HEK293 (cell line): ENCODE results near the gene TOP2A.

Source experiments
- CTCF ChIA-PET: fragments of 350-600 bp; formaldehyde crosslinking; extraction: SDS; loops from one replicate; lab custom pipeline; 2021; ENCODE audit warnings: antibody characterized with exemption; lab: Yijun Ruan, JAX
- POLR2A ChIA-PET: fragments of 300-600 bp; formaldehyde crosslinking; extraction: SDS; loops from one replicate; lab custom pipeline; 2020; ENCODE audit warnings: antibody characterized with exemption, inconsistent platforms; lab: Yijun Ruan, JAX
- H3K27ac ChIP-seq: fragments of 200-500 bp; sonication (Bioruptor generic); 2 replicates; pipeline ENCODE4 v1.5.1; 2014; ENCODE audit warnings: low read depth, low read length, control low read depth, inconsistent platforms; ENCODE audit errors: extremely low read depth
- H3K36me3 ChIP-seq, 2 experiments: fragments of 200-500 bp in 1 of 2; sonication (Bioruptor generic) in 1 of 2; 1 replicate in 1 of 2; 2 replicates in 1 of 2; pipeline ENCODE4 v1.5.1; 2014 to 2017; ENCODE audit warnings: inconsistent platforms in 2 of 2, low read length in 2 of 2; ENCODE audit not compliant: control insufficient read depth in 2 of 2, insufficient read depth in 1 of 2
- H3K4me1 ChIP-seq: fragments of 200-500 bp; sonication (Bioruptor generic); 2 replicates; pipeline ENCODE4 v1.5.1; 2014; ENCODE audit warnings: mild to moderate bottlenecking, low read length, inconsistent platforms; ENCODE audit not compliant: control insufficient read depth, insufficient read depth
- H3K4me3 ChIP-seq: 2 replicates; pipeline ENCODE4 v1.5.1; 2011; ENCODE audit warnings: low read depth, mild to moderate bottlenecking, control low read depth, low read length, moderate library complexity
- H3K9me3 ChIP-seq: fragments of 200-500 bp; sonication (Bioruptor generic); 2 replicates; pipeline ENCODE4 v1.5.1; 2014; ENCODE audit warnings: low read depth, low read length, inconsistent platforms; ENCODE audit not compliant: control insufficient read depth, insufficient read depth
- HOXC10 ChIP-seq: sonication (generic); formaldehyde crosslinking; IDR thresholded peaks from 2 replicates; pipeline ENCODE4 v1.8.1; 2023; ENCODE audit warnings: mild to moderate bottlenecking, missing genetic modification reagents
- MZF1 ChIP-seq: fragments of 450-650 bp; formaldehyde crosslinking; IDR thresholded peaks from 2 replicates; pipeline ENCODE4 v1.5.1; 2017; ENCODE audit warnings: missing biosample characterization, missing genetic modification characterization, borderline replicate concordance
- PRDM10 ChIP-seq: fragments of 450-650 bp; formaldehyde crosslinking; IDR thresholded peaks from 2 replicates; pipeline ENCODE4 v1.5.1; 2016; ENCODE audit warnings: missing biosample characterization, missing genetic modification characterization
- REPIN1 ChIP-seq: fragments of 450-650 bp; formaldehyde crosslinking; IDR thresholded peaks from 2 replicates; pipeline ENCODE4 v1.5.1; 2017; ENCODE audit warnings: missing biosample characterization, missing genetic modification characterization, low read depth
- SETDB1 ChIP-seq: IDR thresholded peaks from one replicate; pipeline ENCODE4 v1.6.1; 2017; ENCODE audit warnings: mild to moderate bottlenecking, low read length, moderate library complexity, mixed read lengths; ENCODE audit not compliant: insufficient read length
- YY1 ChIP-seq: fragments of 450-650 bp; formaldehyde crosslinking; IDR thresholded peaks from 2 replicates; pipeline ENCODE4 v1.5.1; 2018; ENCODE audit warnings: missing biosample characterization, missing genetic modification characterization
- ZBTB21 ChIP-seq: fragments of 450-650 bp; formaldehyde crosslinking; IDR thresholded peaks from 2 replicates; pipeline ENCODE4 v1.5.1; 2017; ENCODE audit warnings: missing biosample characterization, missing genetic modification characterization
- ZBTB8A ChIP-seq: fragments of 450-650 bp; formaldehyde crosslinking; IDR thresholded peaks from 2 replicates; pipeline ENCODE4 v1.5.1; 2016; ENCODE audit warnings: missing biosample characterization, missing genetic modification characterization
- ZIC2 ChIP-seq: fragments of 450-650 bp; formaldehyde crosslinking; IDR thresholded peaks from 2 replicates; pipeline ENCODE4 v1.5.1; 2016; ENCODE audit warnings: missing biosample characterization, missing genetic modification characterization
- ZNF292 ChIP-seq: fragments of 450-650 bp; formaldehyde crosslinking; IDR thresholded peaks from 2 replicates; pipeline ENCODE4 v1.5.1; 2016; ENCODE audit warnings: low read depth, missing biosample characterization, missing genetic modification characterization, borderline replicate concordance
- ZNF501 ChIP-seq: fragments of 450-650 bp; formaldehyde crosslinking; IDR thresholded peaks from 2 replicates; pipeline ENCODE4 v1.5.1; 2016; ENCODE audit warnings: missing biosample characterization, missing genetic modification characterization
- ZNF596 ChIP-seq: fragments of 450-650 bp; IDR thresholded peaks from 2 replicates; pipeline ENCODE4 v1.5.0; 2018; ENCODE audit warnings: missing biosample characterization, mild to moderate bottlenecking, missing genetic modification characterization, moderate library complexity
- ZNF645 ChIP-seq: fragments of 450-650 bp; formaldehyde crosslinking; IDR thresholded peaks from 2 replicates; pipeline ENCODE4; 2016; ENCODE audit warnings: missing biosample characterization, missing genetic modification characterization
- ZNF785 ChIP-seq: fragments of 450-650 bp; formaldehyde crosslinking; IDR thresholded peaks from 2 replicates; pipeline ENCODE4 v1.5.1; 2016; ENCODE audit warnings: missing biosample characterization, missing genetic modification characterization
- TF ChIP-seq, protein P1 (sequence below): fragments of 450-650 bp; formaldehyde crosslinking; IDR thresholded peaks from 2 replicates; pipeline ENCODE4 v1.5.1; 2016; ENCODE audit warnings: missing biosample characterization, missing genetic modification characterization
- TF ChIP-seq, protein P2 (sequence below): fragments of 450-650 bp; formaldehyde crosslinking; IDR thresholded peaks from 2 replicates; pipeline ENCODE4 v1.5.1; 2016; ENCODE audit warnings: missing biosample characterization, missing genetic modification characterization
- TF ChIP-seq, protein P3 (sequence below): fragments of 450-650 bp; formaldehyde crosslinking; IDR thresholded peaks from 2 replicates; pipeline ENCODE4 v1.5.1; 2016; ENCODE audit warnings: missing biosample characterization, missing genetic modification characterization

Gene TOP2A

GRCh38 chr17:40456396-40456951 is 38.8 kb upstream of the TOP2A start:
- Histone ChIP-seq H3K9me3 (no peaks in the 10 kb centered on the region), H3K4me3 (no peak overlapping the region), H3K4me1 (peaks cover 8% of the 10 kb centered on the region; the same call in 1 of the 2 replicates)
- CTCF ChIA-PET, result interaction anchor here (0.9 to 5.9 kb wide), 5 partner anchors 12 to 153 kb away, joined by 3 to 57 read pairs (median 10); no protein-coding TSS in a partner anchor
- no peak for TF ChIP-seq ZNF501
- no peak for TF ChIP-seq YY1
- TF ChIP-seq, protein P1, sequence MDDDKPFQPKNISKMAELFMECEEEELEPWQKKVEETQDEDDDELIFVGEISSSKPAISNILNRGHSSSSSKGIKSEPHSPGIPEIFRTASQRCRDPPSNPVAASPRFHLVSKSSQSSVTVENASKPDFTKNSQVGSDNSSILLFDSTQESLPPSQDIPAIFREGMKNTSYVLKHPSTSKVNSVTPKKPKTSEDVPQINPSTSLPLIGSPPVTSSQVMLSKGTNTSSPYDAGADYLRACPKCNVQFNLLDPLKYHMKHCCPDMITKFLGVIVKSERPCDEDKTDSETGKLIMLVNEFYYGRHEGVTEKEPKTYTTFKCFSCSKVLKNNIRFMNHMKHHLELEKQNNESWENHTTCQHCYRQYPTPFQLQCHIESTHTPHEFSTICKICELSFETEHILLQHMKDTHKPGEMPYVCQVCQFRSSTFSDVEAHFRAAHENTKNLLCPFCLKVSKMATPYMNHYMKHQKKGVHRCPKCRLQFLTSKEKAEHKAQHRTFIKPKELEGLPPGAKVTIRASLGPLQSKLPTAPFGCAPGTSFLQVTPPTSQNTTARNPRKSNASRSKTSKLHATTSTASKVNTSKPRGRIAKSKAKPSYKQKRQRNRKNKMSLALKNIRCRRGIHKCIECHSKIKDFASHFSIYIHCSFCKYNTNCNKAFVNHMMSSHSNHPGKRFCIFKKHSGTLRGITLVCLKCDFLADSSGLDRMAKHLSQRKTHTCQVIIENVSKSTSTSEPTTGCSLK (tag by site-specific recombination), result no peak
- TF ChIP-seq ZNF645 (tag by site-specific recombination), result no peak
- no peak for TF ChIP-seq ZBTB8A (tag by site-specific recombination)
- TF ChIP-seq, protein P2, sequence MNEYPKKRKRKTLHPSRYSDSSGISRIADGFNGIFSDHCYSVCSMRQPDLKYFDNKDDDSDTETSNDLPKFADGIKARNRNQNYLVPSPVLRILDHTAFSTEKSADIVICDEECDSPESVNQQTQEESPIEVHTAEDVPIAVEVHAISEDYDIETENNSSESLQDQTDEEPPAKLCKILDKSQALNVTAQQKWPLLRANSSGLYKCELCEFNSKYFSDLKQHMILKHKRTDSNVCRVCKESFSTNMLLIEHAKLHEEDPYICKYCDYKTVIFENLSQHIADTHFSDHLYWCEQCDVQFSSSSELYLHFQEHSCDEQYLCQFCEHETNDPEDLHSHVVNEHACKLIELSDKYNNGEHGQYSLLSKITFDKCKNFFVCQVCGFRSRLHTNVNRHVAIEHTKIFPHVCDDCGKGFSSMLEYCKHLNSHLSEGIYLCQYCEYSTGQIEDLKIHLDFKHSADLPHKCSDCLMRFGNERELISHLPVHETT, result no peak
- no peak for TF ChIP-seq ZNF785 (tag by site-specific recombination)
- no peak for TF ChIP-seq ZNF292 (tag by site-specific recombination)
- TF ChIP-seq, all 188 proteins: peak for 0
- no peak overlapping the region for H3K27ac ChIP-seq
- peaks cover 0 to 23% of the 10 kb centered on the region in 2 experiments; a peak in 1 of 3 replicates for H3K36me3 ChIP-seq
- POLR2A ChIA-PET, result interaction anchor here (0.5 kb wide), 1 partner anchor 19 kb away, joined by 3 read pairs; no protein-coding TSS in a partner anchor

DNA sequence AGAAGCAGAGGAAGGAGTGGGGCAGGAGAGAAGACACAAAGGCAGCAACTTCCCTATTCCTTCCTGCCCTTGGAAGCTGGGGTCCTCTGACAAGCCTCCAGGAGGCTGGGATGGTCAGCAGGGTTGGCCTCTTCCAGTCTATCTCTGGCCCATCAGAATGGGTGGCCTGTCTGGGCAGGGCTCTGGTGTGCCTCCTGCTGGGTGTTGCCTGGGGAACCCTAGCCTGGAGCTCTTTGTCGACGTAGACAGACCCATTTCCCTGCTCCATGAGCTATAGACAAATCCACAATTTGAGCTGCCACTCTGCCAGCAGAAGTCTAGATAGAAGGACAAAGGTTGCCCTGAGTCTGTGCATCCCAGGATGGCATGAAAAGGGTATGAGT is 36.9 kb upstream of the TOP2A start:
- ChIA-PET CTCF (interaction anchor here (0.6 to 5.9 kb wide), 8 partner anchors 11 to 1194 kb away, joined by 3 to 57 read pairs (median 5); no protein-coding TSS in a partner anchor), POLR2A (no interaction called here)
- H3K4me3 ChIP-seq, result no peak overlapping the region
- H3K36me3 ChIP-seq, result peaks cover 0 to 23% of the 10 kb centered on the region in 2 experiments; a peak in 1 of 3 replicates
- no peak overlapping the region for H3K27ac ChIP-seq
- H3K9me3 ChIP-seq, result no peaks in the 10 kb centered on the region
- peaks cover 5% of the 10 kb centered on the region; the same call in 1 of the 2 replicates for H3K4me1 ChIP-seq
- TF ChIP-seq ZIC2 (tag by site-specific recombination), result peak; percentile 28; the same call in 1 of the 2 replicates
- no peak for TF ChIP-seq HOXC10 (CRISPR knock-in tag)

DNA sequence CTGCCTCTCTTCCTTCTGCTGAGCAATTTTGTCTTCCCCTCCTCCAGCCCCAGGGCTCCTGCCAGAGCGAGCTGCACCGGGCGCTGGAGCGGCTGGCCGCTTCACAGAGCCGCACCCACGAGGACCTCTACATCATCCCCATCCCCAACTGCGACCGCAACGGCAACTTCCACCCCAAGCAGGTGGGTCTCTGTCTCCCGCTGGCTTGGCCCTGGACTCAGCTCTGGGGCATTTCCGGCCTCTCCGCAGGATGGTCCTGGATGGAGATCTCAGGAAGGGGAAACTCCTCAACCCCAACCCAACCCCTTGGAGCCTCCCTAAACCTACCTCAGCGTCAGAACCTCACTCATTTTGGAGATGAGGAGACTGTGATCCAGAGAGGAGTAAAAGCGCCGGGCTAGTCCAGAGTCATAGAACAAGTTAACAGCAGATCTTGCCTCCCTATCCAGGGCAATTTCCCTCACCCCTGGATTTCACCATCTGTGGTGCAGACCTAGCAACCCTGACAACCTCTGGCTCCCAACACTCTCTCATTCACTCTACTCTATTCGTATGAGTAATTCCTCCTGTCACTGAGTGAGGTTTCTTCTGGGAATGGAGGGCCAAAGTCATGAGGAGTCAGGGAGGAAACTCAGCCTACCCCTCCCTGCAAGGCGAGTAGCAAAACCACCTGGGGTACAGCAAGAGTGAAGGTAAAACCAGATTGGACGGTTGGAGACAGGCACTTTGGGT is 36.4 kb upstream of the TOP2A start:
- Histone ChIP-seq H3K4me3 (no peak overlapping the region), H3K9me3 (no peaks in the 10 kb centered on the region)
- POLR2A ChIA-PET, result no interaction called here
- TF ChIP-seq MZF1 (tag by site-specific recombination), result no peak
- TF ChIP-seq PRDM10, result peak; percentile 25; the same call in 1 of the 2 replicates
- no peak for TF ChIP-seq SETDB1
- TF ChIP-seq ZBTB21 (tag by site-specific recombination), result no peak
- no peak for TF ChIP-seq YY1
- no peak for TF ChIP-seq REPIN1 (tag by site-specific recombination)
- TF ChIP-seq, protein P3, sequence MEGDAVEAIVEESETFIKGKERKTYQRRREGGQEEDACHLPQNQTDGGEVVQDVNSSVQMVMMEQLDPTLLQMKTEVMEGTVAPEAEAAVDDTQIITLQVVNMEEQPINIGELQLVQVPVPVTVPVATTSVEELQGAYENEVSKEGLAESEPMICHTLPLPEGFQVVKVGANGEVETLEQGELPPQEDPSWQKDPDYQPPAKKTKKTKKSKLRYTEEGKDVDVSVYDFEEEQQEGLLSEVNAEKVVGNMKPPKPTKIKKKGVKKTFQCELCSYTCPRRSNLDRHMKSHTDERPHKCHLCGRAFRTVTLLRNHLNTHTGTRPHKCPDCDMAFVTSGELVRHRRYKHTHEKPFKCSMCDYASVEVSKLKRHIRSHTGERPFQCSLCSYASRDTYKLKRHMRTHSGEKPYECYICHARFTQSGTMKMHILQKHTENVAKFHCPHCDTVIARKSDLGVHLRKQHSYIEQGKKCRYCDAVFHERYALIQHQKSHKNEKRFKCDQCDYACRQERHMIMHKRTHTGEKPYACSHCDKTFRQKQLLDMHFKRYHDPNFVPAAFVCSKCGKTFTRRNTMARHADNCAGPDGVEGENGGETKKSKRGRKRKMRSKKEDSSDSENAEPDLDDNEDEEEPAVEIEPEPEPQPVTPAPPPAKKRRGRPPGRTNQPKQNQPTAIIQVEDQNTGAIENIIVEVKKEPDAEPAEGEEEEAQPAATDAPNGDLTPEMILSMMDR, result no peak
- TF ChIP-seq ZNF596, result no peak
- TF ChIP-seq, all 188 proteins: peak for 1
- no peak overlapping the region for H3K27ac ChIP-seq
- H3K4me1 ChIP-seq, result peaks cover 5% of the 10 kb centered on the region; the same call in 1 of the 2 replicates
- CTCF ChIA-PET, result interaction anchor here (0.6 to 5.9 kb wide), 5 partner anchors 13 to 106 kb away, joined by 3 to 57 read pairs (median 5); no protein-coding TSS in a partner anchor
- peaks cover 0 to 23% of the 10 kb centered on the region in 2 experiments; a peak in 1 of 3 replicates for H3K36me3 ChIP-seq
